Measurements from ENCODE around the gene TEX14.
"Not testable (repeated sequence)": the region's sequence is repeated elsewhere in the genome, so short reads cannot be mapped to it uniquely, and the experiment has no call there.

The TEX14 gene

GRCh38 chr17:58576679-58577367 is 115.0 kb downstream of the TEX14 start:
- H3K4me3 Mint-ChIP-seq, result no peak overlapping the region
- no peak overlapping the region for H3K27ac Mint-ChIP-seq
- DNase-seq (ENCODE audit: low spot score in 2 of 2), result no peak
- H3K9me3 Mint-ChIP-seq, result no peaks in the 10 kb centered on the region
- ATAC-seq, result no peak
- no peaks in the 10 kb centered on the region for H3K36me3 Mint-ChIP-seq
- H3K4me1 Mint-ChIP-seq, result no peaks in the 10 kb centered on the region

- ATAC-seq, result no peak
- no peak overlapping the region for H3K27ac Mint-ChIP-seq
- H3K9me3 Mint-ChIP-seq, result no peaks in the 10 kb centered on the region
- no peaks in the 10 kb centered on the region for H3K36me3 Mint-ChIP-seq
- H3K4me3 Mint-ChIP-seq, result no peak overlapping the region
- no peaks in the 10 kb centered on the region for H3K4me1 Mint-ChIP-seq
- DNase-seq (ENCODE audit: low spot score in 2 of 2), result no peak
These were observed 116.3 kb downstream of the TEX14 start for GRCh38 chr17:58575511-58575910.

GRCh38 chr17:58574025-58574424 is 117.8 kb downstream of the TEX14 start:
- Mint-ChIP-seq H3K4me3 (no peak overlapping the region), H3K36me3 (no peaks in the 10 kb centered on the region), H3K4me1 (no peaks in the 10 kb centered on the region), H3K9me3 (no peaks in the 10 kb centered on the region), H3K27ac (no peak overlapping the region)
- ATAC-seq, result no peak
- no peak for DNase-seq (ENCODE audit: low spot score in 2 of 2)

GRCh38 chr17:58572846-58573245 is 119.0 kb downstream of the TEX14 start:
- ATAC-seq, result no peak
- H3K9me3 Mint-ChIP-seq, result no peaks in the 10 kb centered on the region
- H3K4me1 Mint-ChIP-seq, result no peaks in the 10 kb centered on the region
- H3K4me3 Mint-ChIP-seq, result no peak overlapping the region
- no peak overlapping the region for H3K27ac Mint-ChIP-seq
- DNase-seq (ENCODE audit: low spot score in 2 of 2), result no peak
- H3K36me3 Mint-ChIP-seq, result no peaks in the 10 kb centered on the region

DNA sequence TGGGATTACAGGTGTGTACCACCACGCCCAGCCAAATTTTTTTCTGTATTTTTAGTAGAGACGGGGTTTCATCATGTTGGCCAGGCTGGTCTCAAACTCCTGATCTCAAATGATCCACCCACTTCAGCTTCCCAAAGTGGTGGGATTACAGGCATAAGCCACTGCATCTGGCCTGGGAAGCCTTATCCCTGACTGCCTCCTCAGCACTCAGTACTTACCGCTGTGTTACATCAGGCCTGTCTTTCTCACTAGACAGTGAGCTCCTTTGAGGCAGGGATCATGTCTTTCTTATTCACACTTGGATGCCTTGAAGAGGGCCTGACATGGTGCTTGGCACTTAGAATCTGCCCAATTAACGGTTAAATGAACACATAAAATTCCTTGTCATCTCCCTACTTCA is 121.1 kb downstream of the TEX14 start:
- no peaks in the 10 kb centered on the region for H3K4me1 Mint-ChIP-seq

GRCh38 chr17:58569196-58569595 is 122.6 kb downstream of the TEX14 start:
- DNase-seq (ENCODE audit: low spot score in 2 of 2) (no peak), ATAC-seq (no peak)
- H3K4me1 Mint-ChIP-seq, result no peaks in the 10 kb centered on the region
- H3K9me3 Mint-ChIP-seq, result no peaks in the 10 kb centered on the region
- H3K4me3 Mint-ChIP-seq, result no peak overlapping the region
- H3K36me3 Mint-ChIP-seq, result no peaks in the 10 kb centered on the region
- no peak overlapping the region for H3K27ac Mint-ChIP-seq

More for the DNA sequence above, 121.1 kb downstream of the TEX14 start:
- Mint-ChIP-seq H3K27ac (no peak overlapping the region), H3K9me3 (no peaks in the 10 kb centered on the region), H3K36me3 (no peaks in the 10 kb centered on the region), H3K4me3 (no peak overlapping the region)
- ATAC-seq (no peak), DNase-seq (ENCODE audit: low spot score in 2 of 2) (no peak)

DNA sequence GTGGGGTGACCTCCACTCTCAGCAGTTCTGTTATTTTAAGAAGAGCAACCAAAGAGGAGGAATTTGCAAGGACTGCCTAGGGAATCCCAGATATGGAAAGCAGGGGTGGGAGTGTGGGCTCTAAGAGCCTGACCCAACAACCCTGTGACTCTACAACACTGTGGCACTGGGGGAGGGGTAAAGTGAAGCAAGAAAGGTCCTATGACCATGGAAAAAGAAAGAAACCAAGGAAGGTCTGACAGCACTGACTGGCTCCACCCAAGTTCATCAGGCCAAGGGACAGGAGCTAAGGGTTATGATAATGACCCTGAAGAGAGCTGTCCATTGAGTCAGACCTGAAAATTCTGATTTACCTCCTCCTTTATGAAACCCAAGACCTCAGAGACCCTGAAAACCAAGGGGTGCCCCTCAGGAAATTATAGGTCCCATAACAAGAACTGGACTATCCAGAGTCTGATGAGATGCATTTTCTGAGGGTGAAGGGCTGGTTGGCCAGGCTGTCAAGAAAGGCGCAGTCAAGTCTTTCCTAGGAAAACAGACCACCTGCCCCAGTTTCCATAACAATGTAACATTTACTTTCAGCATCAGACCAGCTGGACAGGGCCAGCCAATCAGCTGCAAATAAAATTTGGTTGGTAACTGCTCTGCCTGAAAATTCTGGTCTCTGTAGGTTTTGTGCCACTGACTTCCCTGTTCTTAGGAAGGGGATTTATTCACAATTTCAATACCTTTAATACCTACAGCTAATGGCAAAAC is 123.6 kb downstream of the TEX14 start:
- ATAC-seq, result no peak
- Mint-ChIP-seq H3K36me3 (no peaks in the 10 kb centered on the region), H3K27ac (no peak overlapping the region)

DNA sequence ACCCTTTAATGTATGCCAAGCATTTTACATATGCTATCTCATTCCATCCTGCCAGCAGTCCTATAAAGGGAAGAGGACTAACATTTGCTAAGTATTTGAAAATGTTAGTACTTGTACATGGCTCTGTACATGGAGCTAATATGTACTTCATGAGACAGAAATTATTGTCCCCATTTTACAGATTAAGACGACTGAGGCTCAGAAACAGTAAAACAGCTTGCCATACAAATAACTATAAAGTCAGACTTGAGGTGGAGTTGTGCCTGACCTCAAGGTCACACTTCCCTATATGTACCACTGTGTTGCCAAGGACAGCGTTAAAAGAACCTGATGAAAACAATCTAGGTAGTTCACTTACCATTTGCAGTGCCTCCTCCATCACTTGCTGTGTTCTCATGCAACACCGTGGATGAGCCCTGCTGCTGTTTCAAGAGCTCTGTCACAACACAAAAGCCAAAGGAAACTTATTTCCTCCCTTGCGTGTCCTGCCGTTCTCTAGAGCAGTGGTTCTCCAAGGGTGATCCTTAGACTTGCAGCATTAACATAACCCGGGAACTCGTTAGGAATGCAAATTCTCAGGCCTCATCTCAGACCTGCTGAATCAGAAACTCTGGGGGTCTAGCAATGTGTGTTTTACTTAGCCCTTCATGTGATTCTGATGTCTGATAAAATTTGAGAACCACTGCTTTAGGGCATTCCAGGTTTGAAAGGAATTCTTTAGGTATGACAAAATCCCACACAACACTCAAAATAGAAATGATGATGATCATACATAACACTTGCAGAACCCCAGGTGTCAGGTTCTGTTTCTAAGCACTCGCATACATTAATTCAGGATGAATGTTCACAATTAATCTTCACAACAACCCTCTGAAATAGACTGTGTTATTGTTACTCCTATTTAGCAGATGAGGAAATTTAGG is 126.2 kb downstream of the TEX14 start:
- H3K9me3 Mint-ChIP-seq, result no peaks in the 10 kb centered on the region
- ATAC-seq, result no peak
- H3K4me3 Mint-ChIP-seq, result no peak overlapping the region
- H3K27ac Mint-ChIP-seq, result no peak overlapping the region
- H3K4me1 Mint-ChIP-seq, result no peaks in the 10 kb centered on the region
- no peaks in the 10 kb centered on the region for H3K36me3 Mint-ChIP-seq
- no peak for DNase-seq (ENCODE audit: low spot score in 2 of 2)

More for the DNA sequence above, 123.6 kb downstream of the TEX14 start:
- no peak for DNase-seq (ENCODE audit: low spot score in 2 of 2)
- no peaks in the 10 kb centered on the region for H3K4me1 Mint-ChIP-seq
- H3K4me3 Mint-ChIP-seq, result no peak overlapping the region
- H3K9me3 Mint-ChIP-seq, result no peaks in the 10 kb centered on the region

- H3K36me3 Mint-ChIP-seq, result no peaks in the 10 kb centered on the region
- no peak overlapping the region for H3K27ac Mint-ChIP-seq
- DNase-seq (ENCODE audit: low spot score in 2 of 2) (no peak), ATAC-seq (no peak)
- no peaks in the 10 kb centered on the region for H3K9me3 Mint-ChIP-seq
- H3K4me3 Mint-ChIP-seq, result no peak overlapping the region
- no peaks in the 10 kb centered on the region for H3K4me1 Mint-ChIP-seq
These were observed 126.9 kb downstream of the TEX14 start for GRCh38 chr17:58564971-58565370.

DNA sequence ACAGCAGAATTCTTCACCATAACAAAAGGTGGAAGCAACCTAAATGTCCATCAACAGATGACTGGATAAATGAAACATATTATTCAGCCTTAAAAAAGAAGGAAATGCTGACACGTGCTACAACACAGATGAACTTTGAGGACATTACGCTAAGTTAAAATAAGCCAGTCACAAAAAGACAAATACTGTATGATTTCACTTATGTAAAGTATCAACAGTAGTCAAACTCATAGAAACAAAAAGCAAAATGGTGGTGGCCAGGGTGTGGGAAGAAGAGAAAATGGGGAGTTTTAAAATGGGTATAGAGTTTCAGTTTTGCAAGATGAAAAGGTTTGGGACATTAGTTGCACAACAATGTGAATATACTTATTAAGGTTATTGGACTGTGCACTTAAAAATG is 127.6 kb downstream of the TEX14 start:
- no peaks in the 10 kb centered on the region for H3K9me3 Mint-ChIP-seq

DNA sequence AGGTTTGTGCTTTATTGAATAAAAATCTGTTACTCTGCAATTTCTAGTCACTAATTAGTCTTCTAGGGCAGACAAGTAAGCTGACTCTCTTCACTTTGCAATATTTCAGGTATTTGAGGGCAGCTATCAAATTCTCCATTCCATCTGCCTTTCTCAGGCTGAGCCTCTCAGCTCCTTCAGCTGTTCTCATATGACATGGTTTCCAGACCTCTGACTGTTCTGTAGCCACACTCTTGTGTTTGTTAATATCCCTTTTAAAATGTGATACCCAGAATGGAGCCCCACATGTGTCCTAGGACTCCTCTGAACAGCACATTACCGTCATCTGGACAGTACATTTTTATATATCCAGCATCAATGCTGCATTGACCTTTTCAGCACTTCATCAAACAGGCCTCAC is 131.3 kb downstream of the TEX14 start:
- Mint-ChIP-seq H3K9me3 (no peaks in the 10 kb centered on the region), H3K4me1 (no peaks in the 10 kb centered on the region), H3K36me3 (no peaks in the 10 kb centered on the region), H3K4me3 (no peak overlapping the region), H3K27ac (no peak overlapping the region)
- DNase-seq (ENCODE audit: low spot score in 2 of 2), result no peak
- ATAC-seq, result no peak

More for the DNA sequence above, 127.6 kb downstream of the TEX14 start:
- Mint-ChIP-seq H3K4me3 (no peak overlapping the region), H3K27ac (no peak overlapping the region), H3K4me1 (no peaks in the 10 kb centered on the region), H3K36me3 (no peaks in the 10 kb centered on the region)
- ATAC-seq (no peak), DNase-seq (ENCODE audit: low spot score in 2 of 2) (no peak)

DNA sequence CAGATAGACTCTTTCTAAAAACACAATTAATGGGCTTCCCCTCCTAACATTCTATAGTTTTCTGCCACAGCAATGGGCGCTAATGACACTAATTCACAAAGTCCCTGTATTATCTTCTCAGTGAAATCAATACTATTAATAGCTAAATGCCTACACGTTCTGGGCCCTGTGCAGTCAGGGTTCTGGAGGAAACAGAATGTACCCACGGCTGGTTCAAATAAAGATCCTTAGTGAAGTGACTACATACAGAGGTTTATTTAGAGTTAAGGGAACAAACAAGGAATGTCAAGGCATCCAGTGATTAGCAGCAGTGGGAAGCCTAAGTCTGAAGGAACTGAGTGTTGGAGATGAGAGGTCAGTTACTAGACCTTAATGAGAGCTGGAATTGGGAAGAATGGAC is 133.9 kb downstream of the TEX14 start:
- ATAC-seq (no peak), DNase-seq (ENCODE audit: low spot score in 2 of 2) (no peak)
- no peaks in the 10 kb centered on the region for H3K9me3 Mint-ChIP-seq
- no peak overlapping the region for H3K27ac Mint-ChIP-seq
- H3K4me3 Mint-ChIP-seq, result no peak overlapping the region
- no peaks in the 10 kb centered on the region for H3K36me3 Mint-ChIP-seq
- H3K4me1 Mint-ChIP-seq, result no peaks in the 10 kb centered on the region

- Mint-ChIP-seq H3K27ac (no peak overlapping the region), H3K9me3 (no peaks in the 10 kb centered on the region), H3K4me1 (no peaks in the 10 kb centered on the region), H3K4me3 (no peak overlapping the region), H3K36me3 (no peaks in the 10 kb centered on the region)
- DNase-seq (ENCODE audit: low spot score in 2 of 2) (no peak), ATAC-seq (no peak)
These were observed 135.0 kb downstream of the TEX14 start for GRCh38 chr17:58556833-58557250.

DNA sequence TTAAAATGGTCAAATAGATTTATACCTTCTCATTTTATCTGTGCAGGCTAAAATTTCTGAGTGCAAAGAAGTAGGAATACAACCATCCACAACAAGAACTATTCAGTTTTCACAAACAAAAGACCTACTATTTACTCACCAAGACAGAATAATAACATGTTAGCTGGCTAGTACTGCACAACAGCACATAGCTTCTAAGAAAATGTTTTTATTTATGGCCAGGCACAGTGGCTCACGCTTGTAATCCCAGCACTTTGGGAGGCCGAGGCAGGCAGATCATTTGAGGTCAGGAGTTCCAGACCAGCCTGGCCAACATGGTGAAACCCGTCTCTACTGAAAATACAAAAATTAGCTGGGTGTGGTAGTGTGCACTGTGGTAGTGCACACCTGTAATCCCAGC is 136.7 kb downstream of the TEX14 start:
- not testable (repeated sequence) for H3K4me1 Mint-ChIP-seq; H3K36me3 Mint-ChIP-seq; H3K4me3 Mint-ChIP-seq; DNase-seq (ENCODE audit: low spot score in 2 of 2); ATAC-seq; H3K27ac Mint-ChIP-seq; H3K9me3 Mint-ChIP-seq

DNA sequence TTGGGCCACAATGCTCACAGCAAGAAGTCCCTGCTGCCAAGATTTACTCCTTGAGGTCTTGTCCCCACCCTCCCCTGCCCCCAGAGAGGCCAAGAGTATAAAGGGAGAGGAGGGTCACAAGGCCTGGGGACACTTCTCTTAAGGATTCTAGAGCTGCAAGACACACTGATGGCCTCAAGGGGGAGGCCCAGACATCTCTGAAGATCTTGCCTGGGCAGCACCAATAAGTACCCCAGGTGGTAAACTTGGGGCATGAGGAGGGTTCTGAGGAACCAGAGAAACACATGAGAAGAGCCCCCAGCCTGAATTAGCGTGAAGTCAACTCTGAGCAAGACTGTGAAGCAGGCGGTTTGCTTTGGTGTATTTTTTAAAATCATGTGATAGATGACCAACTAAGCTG is 150.6 kb downstream of the TEX14 start:
- no peak for DNase-seq (ENCODE audit: low spot score in 2 of 2)
- H3K4me3 Mint-ChIP-seq, result no peak overlapping the region
- no peak overlapping the region for H3K27ac Mint-ChIP-seq
- H3K4me1 Mint-ChIP-seq, result no peaks in the 10 kb centered on the region
- H3K36me3 Mint-ChIP-seq, result no peaks in the 10 kb centered on the region
- H3K9me3 Mint-ChIP-seq, result no peaks in the 10 kb centered on the region
- peak; percentile 52 for ATAC-seq

All from stimulated activated effector memory CD8-positive, alpha-beta T cell treated with anti-CD3 and anti-CD28 coated beads, Interleukin-12 subunit alpha, Interleukin-12 subunit beta, amount 100 ng/mL, for 72 hours (primary cell).